GM12892 (cell line): ENCODE measurements around the gene LGR6.

Experiments
- POLR2A ChIP-seq: IDR thresholded peaks from 2 replicates; pipeline ENCODE4 v1.6.1; 2011; ENCODE audit warnings: low read depth, low read length, control low read depth
- POLR2AphosphoS5 ChIP-seq: IDR thresholded peaks from 2 replicates; pipeline ENCODE4 v1.6.1; 2011; ENCODE audit warnings: low read depth, low read length, control low read depth
- TAF1 ChIP-seq: IDR thresholded peaks from 2 replicates; pipeline ENCODE4 v1.6.1; 2011; ENCODE audit warnings: low read depth, mild to moderate bottlenecking, control low read depth, low read length, borderline replicate concordance

DNA sequence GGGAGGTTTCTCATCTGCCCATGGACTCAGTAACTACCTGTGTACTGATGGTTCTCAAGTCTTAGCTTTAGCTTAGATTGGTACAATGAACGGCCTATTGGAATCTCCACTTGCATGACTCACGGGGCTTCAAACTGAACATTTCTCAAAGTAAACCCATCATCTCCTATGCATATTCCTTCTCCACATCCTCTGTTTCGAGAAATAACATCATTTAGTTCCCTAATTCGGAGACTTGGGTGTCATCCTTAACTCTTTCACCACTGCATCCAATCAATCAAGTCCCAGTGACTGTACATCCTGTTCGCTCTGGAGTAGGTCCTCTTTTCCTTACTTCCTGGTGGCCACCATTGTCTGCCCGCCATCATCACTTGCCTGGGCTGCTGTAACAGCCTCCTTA is 55.8 kb downstream of the LGR6 start:
- no peak for TF ChIP-seq POLR2A
- TF ChIP-seq TAF1 = no peak
- TF ChIP-seq POLR2AphosphoS5 = no peak
